NCI-H524 (cell line): ENCODE measurements around the gene PSMC4.

ENCODE experiments used
- DNase-seq, 2 experiments: peaks; one replicate each; lab custom pipeline; 2025; lab: John Stamatoyannopoulos, UW

The PSMC4 gene

DNA sequence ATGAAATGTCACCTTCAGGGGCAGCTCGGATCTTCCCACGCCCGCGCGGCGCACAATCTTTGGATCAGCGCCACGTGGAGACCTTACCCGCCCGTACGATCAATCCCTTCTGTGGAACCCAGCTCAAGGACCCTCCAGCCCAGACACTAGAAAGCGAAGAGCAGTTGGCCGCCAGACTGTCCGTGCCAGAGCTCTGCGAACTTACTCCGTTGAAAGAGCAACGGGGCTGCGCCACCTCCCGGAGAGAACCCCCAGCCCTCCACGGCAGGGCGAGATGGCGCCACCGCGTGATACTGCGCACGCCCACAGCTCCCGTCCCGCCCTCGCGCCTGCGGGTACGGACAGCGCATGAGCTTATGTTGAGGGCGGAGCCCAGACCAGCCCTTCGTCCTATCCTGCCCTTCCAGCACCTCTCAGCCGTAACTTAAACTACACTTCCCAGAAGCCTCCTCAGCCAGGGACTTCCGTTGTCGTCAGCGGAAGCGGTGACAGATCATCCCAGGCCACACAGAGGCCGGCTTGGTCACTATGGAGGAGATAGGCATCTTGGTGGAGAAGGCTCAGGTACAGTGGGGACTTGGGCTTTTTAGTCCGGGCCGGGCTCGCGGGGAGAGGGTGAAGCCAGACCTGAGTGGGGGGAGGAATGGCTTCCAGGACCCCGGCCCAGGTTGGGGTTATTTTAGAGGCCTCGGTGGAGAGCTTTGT is at the start of gene PSMC4:
Gene PSMC4 (plus strand): TSS at position 491 of the 705 bp plus-strand sequence. CDS start 38 bp downstream, at position 529.
- peak; percentile 99 to 100 for DNase-seq

DNA sequence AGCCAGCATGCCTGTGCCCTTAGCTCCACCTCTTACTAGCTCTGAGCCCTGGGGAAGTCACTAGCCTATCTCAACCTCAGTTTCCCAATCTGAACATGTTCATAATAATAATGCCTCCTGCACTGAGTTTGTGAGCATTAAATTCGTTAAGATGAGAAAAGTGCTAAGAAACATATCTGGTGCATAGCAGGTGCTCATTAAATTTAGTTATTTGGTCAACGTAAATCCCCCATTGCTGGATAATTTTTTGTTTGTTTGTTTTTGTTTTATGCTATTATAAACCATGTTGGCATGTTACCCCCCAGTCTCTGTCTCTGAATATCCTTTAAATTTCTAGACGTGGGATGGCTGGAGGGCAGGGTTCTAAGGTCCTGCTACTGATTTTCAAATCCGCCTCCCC is 47.1 kb upstream of the PSMC4 start:
- DNase-seq = no peak

DNA sequence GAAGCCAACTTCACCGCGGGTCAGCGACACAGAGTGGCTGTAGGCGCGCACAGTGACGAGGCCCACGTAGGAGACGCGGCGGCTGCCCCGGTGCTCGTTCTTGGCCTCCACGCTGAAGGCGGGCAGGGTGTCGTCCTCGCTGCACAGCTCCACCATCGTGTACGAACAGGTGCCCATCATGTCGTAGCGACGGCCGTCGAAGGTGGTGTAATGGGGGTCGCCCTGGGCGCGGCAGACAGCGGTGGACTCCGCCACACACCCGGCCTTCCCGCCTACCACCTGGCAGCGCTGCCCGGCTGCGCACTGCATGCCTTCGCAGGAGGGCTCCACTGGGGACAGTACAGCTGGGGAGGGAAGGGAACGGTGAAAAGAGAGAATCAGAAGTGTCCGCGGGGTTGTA is 46.6 kb upstream of the PSMC4 start:
- DNase-seq = no peak

- DNase-seq = no peak
Observed at GRCh38 chr19:39924952-39925351, 46.0 kb upstream of the PSMC4 start.

DNA sequence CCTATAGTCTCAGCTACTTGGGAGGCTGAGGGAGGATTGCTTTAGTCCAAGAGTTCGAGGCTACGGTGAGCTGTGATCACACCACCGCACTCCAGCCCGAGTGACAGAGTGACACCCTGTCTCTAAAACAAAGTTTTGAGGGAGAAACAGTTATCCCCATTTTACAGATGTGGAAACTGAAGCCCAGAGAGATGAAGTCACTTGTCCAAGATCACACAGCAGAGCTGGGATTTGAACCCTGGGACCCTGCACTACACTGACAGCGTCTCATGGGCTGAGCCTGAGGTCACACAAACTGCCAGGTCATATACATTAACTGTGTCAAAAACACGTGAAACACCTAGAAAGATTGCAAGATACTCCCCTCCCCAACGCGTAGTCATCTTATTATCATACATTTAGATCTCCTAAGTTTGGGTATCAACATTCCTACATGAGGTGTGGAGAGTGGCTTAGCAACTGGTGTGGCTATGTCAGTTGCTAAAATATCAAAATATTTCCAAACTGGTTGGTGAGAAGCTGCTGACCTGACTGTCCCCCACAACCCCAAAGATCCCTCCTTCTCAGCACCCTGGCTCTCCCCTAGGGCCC is 44.7 kb upstream of the PSMC4 start:
- no peak for DNase-seq

DNA sequence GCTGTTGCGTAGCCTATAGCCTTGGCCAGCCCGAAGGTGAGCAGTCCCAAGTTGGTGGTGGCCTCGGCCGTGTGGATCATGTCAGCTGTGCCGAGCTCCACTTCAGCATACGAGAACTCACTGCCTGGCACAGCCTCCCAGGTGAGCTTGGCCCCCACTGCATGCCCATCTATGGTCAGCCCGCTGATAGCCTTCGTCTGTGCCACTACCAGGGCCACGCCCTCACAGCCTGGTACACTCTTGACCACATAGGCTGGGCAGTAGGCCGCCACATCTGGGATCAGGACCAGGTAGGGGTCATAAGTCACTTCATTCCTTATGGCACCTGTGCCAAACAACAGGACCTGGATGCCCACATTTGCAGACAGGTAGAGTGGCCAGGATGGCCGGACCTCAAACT is 43.9 kb upstream of the PSMC4 start:
- no peak for DNase-seq

GRCh38 chr19:39927524-39928356 is 43.2 kb upstream of the PSMC4 start:
- DNase-seq = no peak

DNA sequence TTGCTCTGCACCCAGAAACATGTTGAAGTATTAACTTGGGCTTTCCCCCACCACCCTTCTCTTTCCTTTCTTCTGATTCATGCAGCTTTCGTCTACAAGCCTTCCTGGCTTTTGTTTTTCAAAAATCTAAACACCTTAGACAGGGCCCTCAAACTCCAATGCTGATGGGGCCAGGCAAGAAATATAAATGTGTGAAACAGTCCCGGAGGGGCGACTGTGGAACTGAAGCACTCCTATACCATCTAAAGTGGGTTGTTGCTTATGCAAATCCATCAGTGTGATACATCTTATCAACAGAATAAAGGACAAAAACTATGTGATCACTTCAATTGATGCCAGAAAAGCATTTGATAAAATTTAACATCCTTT is 42.6 kb upstream of the PSMC4 start:
- no peak for DNase-seq

GRCh38 chr19:39929750-39930149 is 41.2 kb upstream of the PSMC4 start:
- DNase-seq = no peak

DNA sequence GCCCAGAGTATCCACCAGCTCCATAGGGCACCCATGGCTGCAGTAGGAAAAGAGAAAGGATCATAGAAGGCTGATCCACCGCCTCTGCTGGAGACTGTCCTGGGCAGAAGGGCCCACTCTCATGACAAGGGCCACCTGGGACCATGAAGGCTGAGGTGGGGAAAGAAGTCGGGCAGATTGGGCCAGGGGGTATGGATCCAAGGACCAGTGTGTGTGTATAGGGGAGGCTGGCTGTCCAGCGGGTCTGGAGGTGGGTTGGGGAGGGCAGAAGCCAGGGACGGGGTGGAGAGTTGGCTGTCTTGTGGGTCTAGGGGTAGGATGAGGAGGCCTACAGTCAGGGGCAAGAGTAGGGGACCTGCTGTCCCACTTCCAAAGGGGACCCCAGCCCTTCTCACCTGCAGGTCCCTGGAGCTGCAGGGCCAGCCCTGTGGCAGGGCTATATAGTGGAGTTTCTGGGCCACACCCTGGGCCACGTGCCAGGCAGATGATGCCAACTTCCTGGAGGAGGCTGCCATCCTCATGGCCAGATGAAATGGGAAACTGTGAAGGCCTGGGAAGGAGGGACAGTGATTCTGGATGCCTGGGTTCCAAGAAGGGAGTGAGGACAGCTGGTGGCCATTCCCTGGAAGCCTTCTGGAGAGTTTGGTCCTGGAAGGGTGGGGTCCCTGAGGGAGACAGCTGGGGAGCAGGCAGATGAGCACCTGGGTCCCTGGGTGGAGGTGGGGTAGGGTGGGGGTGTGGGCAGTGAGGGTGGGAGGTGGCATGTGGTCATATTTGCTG is 36.2 kb upstream of the PSMC4 start, which contains the start of gene FCGBP:
Gene FCGBP (minus strand): TSS at position 51 of the 780 bp plus-strand sequence.
- no peak for DNase-seq

DNA sequence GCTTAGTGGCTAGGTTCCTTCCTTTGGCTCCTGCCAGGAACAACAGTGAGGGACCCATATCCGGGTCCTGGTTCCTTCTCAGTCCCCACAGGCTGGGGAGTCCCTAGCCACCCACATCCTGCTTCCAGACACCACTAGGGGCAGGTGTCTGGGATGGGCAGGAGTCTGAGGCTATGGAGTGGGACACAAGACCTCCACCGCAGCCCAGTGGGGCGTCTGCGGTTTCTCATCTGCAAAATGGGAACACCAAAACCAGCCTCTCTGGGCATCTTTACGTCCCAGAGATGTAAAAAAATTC is 35.7 kb upstream of the PSMC4 start:
- DNase-seq = no peak

DNA sequence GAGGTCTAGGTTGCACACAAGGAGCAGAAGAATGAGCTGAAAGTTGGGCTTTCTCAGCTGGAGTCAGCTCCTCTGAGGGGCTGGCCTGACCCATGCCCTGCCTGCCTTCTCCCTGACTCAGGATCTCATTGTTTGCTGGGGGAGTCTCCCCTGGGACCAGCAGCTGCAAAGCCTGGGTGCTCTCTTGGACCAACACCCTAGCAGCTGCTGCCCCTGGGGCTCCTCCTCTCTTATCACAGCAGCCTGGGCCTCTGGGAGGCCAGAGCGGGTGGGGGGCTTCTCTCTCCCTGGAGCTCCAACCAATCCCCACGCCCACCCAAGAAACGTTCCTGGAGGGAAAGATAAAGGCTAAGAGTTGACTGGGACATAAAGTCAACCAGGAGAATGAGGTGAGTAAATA is 34.9 kb upstream of the PSMC4 start:
- DNase-seq = no peak

- DNase-seq = no peak
Observed at GRCh38 chr19:39936622-39937021, 34.3 kb upstream of the PSMC4 start.

GRCh38 chr19:39937094-39937720 is 33.8 kb upstream of the PSMC4 start:
- DNase-seq = no peak

DNA sequence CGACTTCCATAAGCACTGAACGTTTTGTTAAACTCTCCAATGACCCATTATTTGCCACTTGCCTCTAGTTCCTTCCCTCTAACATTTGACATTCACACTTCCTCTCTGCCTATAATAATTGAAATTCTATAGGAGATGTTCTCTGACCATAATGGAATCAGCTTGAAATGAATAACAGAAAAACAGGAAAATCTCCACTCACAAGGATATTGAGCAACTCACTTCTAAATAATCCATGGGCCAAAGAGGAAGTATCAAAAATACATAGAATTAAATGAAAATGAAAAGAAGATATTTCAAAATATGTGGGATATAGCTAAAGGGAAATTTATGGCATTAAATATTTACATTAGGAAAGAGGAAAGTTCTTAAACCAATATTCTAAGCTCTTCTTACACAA is 33.2 kb upstream of the PSMC4 start:
- DNase-seq = no peak

DNA sequence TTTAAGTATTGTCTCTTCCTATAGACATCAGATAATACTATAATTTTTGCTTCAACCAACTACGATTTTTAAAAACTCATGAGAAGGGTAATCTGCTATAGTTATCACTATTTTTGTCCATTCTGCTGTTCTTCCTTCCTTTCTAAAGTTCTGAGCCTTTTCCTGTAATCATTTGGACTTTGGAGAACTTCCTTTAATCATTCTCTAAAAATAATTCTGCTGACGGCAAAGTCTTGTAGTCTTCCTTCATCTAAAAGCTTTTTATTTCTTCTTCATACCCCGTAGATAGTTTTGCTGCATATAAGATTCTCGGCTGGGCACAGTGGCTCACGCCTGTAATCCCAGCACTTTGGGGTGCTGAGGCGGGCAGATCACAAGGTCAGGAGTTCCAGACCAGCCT is 31.4 kb upstream of the PSMC4 start:
- DNase-seq = no peak

DNA sequence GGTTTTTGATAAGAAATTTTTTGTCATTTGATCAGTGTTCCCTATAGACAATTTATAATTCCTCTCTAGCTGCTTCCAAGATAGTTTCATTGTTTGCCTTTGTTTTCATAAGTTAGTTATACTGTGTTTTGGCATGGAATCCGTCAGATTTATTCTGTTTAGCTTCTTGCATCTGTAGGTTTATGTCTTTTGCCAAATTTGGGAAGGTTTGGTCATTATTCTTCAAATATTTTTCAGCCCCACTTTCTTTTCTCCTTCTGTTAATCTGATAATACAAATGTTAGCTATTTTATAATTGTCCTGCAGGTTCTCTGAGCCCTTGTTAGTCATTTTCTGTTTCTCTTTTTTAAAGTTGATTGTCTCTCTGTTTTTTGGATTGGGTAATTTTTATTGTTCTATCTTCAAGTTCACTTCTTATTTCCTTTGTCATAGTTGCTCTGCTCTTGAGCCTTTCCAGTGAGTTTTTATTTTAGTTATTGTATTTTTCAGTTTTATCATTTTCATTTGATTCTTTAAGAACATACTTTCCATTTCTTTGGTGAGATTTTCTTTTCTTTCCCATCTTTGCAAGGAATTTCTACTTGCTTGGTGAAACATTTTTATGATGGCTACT is 30.6 kb upstream of the PSMC4 start:
- no peak for DNase-seq

GRCh38 chr19:39941151-39941550 is 29.8 kb upstream of the PSMC4 start:
- no peak for DNase-seq

GRCh38 chr19:39941615-39942365 is 29.2 kb upstream of the PSMC4 start:
- DNase-seq = no peak

- DNase-seq = no peak
Observed at GRCh38 chr19:39942366-39942730, 28.6 kb upstream of the PSMC4 start.

GRCh38 chr19:39943586-39943985 is 27.4 kb upstream of the PSMC4 start:
- DNase-seq = no peak
